ENCODE results near the gene HRG.
"Not testable (repeated sequence)": the region's sequence is repeated elsewhere in the genome, so short reads cannot be mapped to it uniquely, and the experiment has no call there.

HRG gene

GRCh38 chr3:186630950-186631641, 34.7 kb upstream of the HRG start:
- no peaks in the 10 kb centered on the region for H3K79me2 ChIP-seq
- no peak overlapping the region for H2AFZ ChIP-seq
- H3K9me3 ChIP-seq (ENCODE audit: control insufficient read depth, low read length) = no peaks in the 10 kb centered on the region
- no peak for TF ChIP-seq CTCF (IDR thresholded peaks at IDR 0.05)
- no peaks in the 10 kb centered on the region for H3K36me3 ChIP-seq (ENCODE audit: control insufficient read depth, insufficient read depth, low read length)
- H3K27ac ChIP-seq = no peak overlapping the region
- no peaks in the 10 kb centered on the region for H3K4me1 ChIP-seq
- no peak overlapping the region for H3K4me2 ChIP-seq (ENCODE audit: low read length)
- no peak overlapping the region for H3K4me3 ChIP-seq (ENCODE audit: low read depth, low read length)
- H3K9ac ChIP-seq = no peak overlapping the region
- no peaks in the 10 kb centered on the region for H3K27me3 ChIP-seq (ENCODE audit: control insufficient read depth, insufficient read depth, low read length)

- Histone ChIP-seq H3K9ac (no peak overlapping the region), H3K4me1 (no peaks in the 10 kb centered on the region), H3K4me2 (ENCODE audit: low read length) (no peak overlapping the region), H3K27ac (no peak overlapping the region), H3K36me3 (ENCODE audit: control insufficient read depth, insufficient read depth, low read length) (no peaks in the 10 kb centered on the region), H3K9me3 (ENCODE audit: control insufficient read depth, low read length) (no peaks in the 10 kb centered on the region), H3K79me2 (no peaks in the 10 kb centered on the region), H3K27me3 (ENCODE audit: control insufficient read depth, insufficient read depth, low read length) (no peaks in the 10 kb centered on the region), H2AFZ (no peak overlapping the region), H3K4me3 (ENCODE audit: low read depth, low read length) (no peak overlapping the region)
- no peak for TF ChIP-seq CTCF (IDR thresholded peaks at IDR 0.05)
Measured at GRCh38 chr3:186633481-186633880, 32.3 kb upstream of the HRG start.

GRCh38 chr3:186634207-186634606, 31.6 kb upstream of the HRG start:
- not testable (repeated sequence) for H3K4me2 ChIP-seq (ENCODE audit: low read length); H3K9me3 ChIP-seq (ENCODE audit: control insufficient read depth, low read length); H3K27me3 ChIP-seq (ENCODE audit: control insufficient read depth, insufficient read depth, low read length); H3K79me2 ChIP-seq; H2AFZ ChIP-seq; H3K27ac ChIP-seq; H3K36me3 ChIP-seq (ENCODE audit: control insufficient read depth, insufficient read depth, low read length); H3K9ac ChIP-seq; H3K4me3 ChIP-seq (ENCODE audit: low read depth, low read length); H3K4me1 ChIP-seq

DNA sequence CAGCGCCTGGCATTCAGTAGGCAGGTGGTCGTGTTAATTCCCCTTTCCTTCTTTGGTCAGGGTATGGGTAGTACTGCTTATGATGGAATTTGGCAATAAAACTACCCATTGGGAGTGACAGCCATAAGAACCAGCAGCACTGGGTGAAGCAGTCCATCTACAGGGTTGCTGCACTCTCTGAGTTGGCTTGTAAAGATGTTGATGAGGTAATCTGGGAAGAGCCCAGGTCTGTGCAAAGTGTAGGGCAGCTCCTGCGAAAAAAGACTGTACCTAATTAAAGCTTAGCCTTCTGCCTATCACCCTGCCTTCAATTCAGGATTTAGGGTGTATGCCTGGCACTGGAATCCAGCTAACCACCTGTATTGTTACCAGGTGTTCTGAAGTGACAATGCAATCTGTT, 30.3 kb upstream of the HRG start:
- no peak overlapping the region for H3K9ac ChIP-seq
- H3K27me3 ChIP-seq (ENCODE audit: control insufficient read depth, insufficient read depth, low read length) = no peaks in the 10 kb centered on the region
- no peak overlapping the region for H3K4me2 ChIP-seq (ENCODE audit: low read length)
- TF ChIP-seq CTCF (IDR thresholded peaks at IDR 0.05) = no peak
- no peaks in the 10 kb centered on the region for H3K79me2 ChIP-seq
- H2AFZ ChIP-seq = no peak overlapping the region
- no peak overlapping the region for H3K4me3 ChIP-seq (ENCODE audit: low read depth, low read length)
- no peaks in the 10 kb centered on the region for H3K4me1 ChIP-seq
- no peaks in the 10 kb centered on the region for H3K9me3 ChIP-seq (ENCODE audit: control insufficient read depth, low read length)
- H3K36me3 ChIP-seq (ENCODE audit: control insufficient read depth, insufficient read depth, low read length) = no peaks in the 10 kb centered on the region
- H3K27ac ChIP-seq = no peak overlapping the region

- Histone ChIP-seq H3K9me3 (ENCODE audit: control insufficient read depth, low read length) (no peaks in the 10 kb centered on the region), H3K4me2 (ENCODE audit: low read length) (no peak overlapping the region), H2AFZ (no peak overlapping the region), H3K27ac (no peak overlapping the region), H3K36me3 (ENCODE audit: control insufficient read depth, insufficient read depth, low read length) (no peaks in the 10 kb centered on the region), H3K79me2 (no peaks in the 10 kb centered on the region), H3K27me3 (ENCODE audit: control insufficient read depth, insufficient read depth, low read length) (no peaks in the 10 kb centered on the region), H3K4me1 (no peaks in the 10 kb centered on the region), H3K9ac (no peak overlapping the region), H3K4me3 (ENCODE audit: low read depth, low read length) (no peak overlapping the region)
- TF ChIP-seq CTCF (IDR thresholded peaks at IDR 0.05) = no peak
Measured at GRCh38 chr3:186636536-186636935, 29.3 kb upstream of the HRG start.

Data from parathyroid adenoma (tissue), 2 donors.